ENCODE data around the gene KRT10. TPM values are rescaled to one million over a fixed set of nuclear protein-coding genes. Genes with fewer than 3 reads are reported as not detected.
A peak's percentile ranks its signal among the peaks of the same experiment; 100 is the strongest.

KRT10 gene
- total RNA-seq, 1 donor from 2014 or later: 60.2 TPM

- DNase-seq (ENCODE audit: extremely low spot score, unreplicated experiment): no peak
- H3K27me3 Mint-ChIP-seq: peaks cover 65% of the 10 kb centered on the region
- H3K36me3 Mint-ChIP-seq: peaks cover 5% of the 10 kb centered on the region
- H3K27ac Mint-ChIP-seq: no peak overlapping the region
- H3K4me3 Mint-ChIP-seq: no peak overlapping the region
- no peaks in the 10 kb centered on the region for H3K9me3 Mint-ChIP-seq
- no peak for TF ChIP-seq CTCF (conservative IDR thresholded peaks at IDR 0.05)
- no peaks in the 10 kb centered on the region for H3K4me1 Mint-ChIP-seq (ENCODE audit: unreplicated experiment)
Observed at GRCh38 chr17:40810494-40810893, 11.9 kb downstream of the KRT10 start.

GRCh38 chr17:40809721-40810421, 12.5 kb downstream of the KRT10 start:
- no peaks in the 10 kb centered on the region for H3K36me3 Mint-ChIP-seq
- no peak for TF ChIP-seq CTCF (conservative IDR thresholded peaks at IDR 0.05)
- no peak for DNase-seq (ENCODE audit: extremely low spot score, unreplicated experiment)
- no peak overlapping the region for H3K4me3 Mint-ChIP-seq
- no peaks in the 10 kb centered on the region for H3K9me3 Mint-ChIP-seq
- no peak overlapping the region for H3K27ac Mint-ChIP-seq
- H3K27me3 Mint-ChIP-seq: peaks cover 72% of the 10 kb centered on the region
- no peaks in the 10 kb centered on the region for H3K4me1 Mint-ChIP-seq (ENCODE audit: unreplicated experiment)

- no peak for TF ChIP-seq CTCF (conservative IDR thresholded peaks at IDR 0.05)
- H3K27me3 Mint-ChIP-seq: peaks cover 52% of the 10 kb centered on the region
- H3K9me3 Mint-ChIP-seq: no peaks in the 10 kb centered on the region
- H3K4me1 Mint-ChIP-seq (ENCODE audit: unreplicated experiment): peaks cover 4% of the 10 kb centered on the region
- no peaks in the 10 kb centered on the region for H3K36me3 Mint-ChIP-seq
- no peak overlapping the region for H3K27ac Mint-ChIP-seq
- DNase-seq (ENCODE audit: extremely low spot score, unreplicated experiment): no peak
- H3K4me3 Mint-ChIP-seq: no peak overlapping the region
Observed at GRCh38 chr17:40806131-40806530, 16.3 kb downstream of the KRT10 start.

- peak; percentile 96 for TF ChIP-seq CTCF (conservative IDR thresholded peaks at IDR 0.05)
- Mint-ChIP-seq H3K36me3 (no peaks in the 10 kb centered on the region), H3K4me3 (peak overlapping the region; percentile 48), H3K4me1 (ENCODE audit: unreplicated experiment) (peaks cover 4% of the 10 kb centered on the region), H3K27ac (peak overlapping the region; percentile 62), H3K9me3 (no peaks in the 10 kb centered on the region), H3K27me3 (peaks cover 41% of the 10 kb centered on the region)
- DNase-seq (ENCODE audit: extremely low spot score, unreplicated experiment): peak; percentile 84
Observed at GRCh38 chr17:40803617-40804082, 18.8 kb downstream of the KRT10 start.

GRCh38 chr17:40801157-40801556, 21.3 kb downstream of the KRT10 start:
- H3K27ac Mint-ChIP-seq: no peak overlapping the region
- no peaks in the 10 kb centered on the region for H3K9me3 Mint-ChIP-seq
- no peak overlapping the region for H3K4me3 Mint-ChIP-seq

More at GRCh38 chr17:40801157-40801556, 21.3 kb downstream of the KRT10 start:
- peaks cover 31% of the 10 kb centered on the region for H3K27me3 Mint-ChIP-seq
- TF ChIP-seq CTCF (conservative IDR thresholded peaks at IDR 0.05): no peak
- peaks cover 4% of the 10 kb centered on the region for H3K4me1 Mint-ChIP-seq (ENCODE audit: unreplicated experiment)
- H3K36me3 Mint-ChIP-seq: no peaks in the 10 kb centered on the region
- DNase-seq (ENCODE audit: extremely low spot score, unreplicated experiment): no peak
